ENCODE measurements around the gene DENND10. TPM values are rescaled to one million over a fixed set of nuclear protein-coding genes. Genes with fewer than 3 reads are reported as not detected.

The DENND10 gene
- total and polyA plus RNA-seq, 2 donors (not counting 3 experiments of a cell fraction or from before 2014, with no cell fraction given): 39.1 to 50.1 TPM

GRCh38 chr10:119100434-119101238, 3.3 kb upstream of the DENND10 start:
- intact Hi-C loops (cut with micrococcal nuclease): loop anchor here (5.0 to 10.0 kb wide), 2 partner anchors 67 to 554 kb away; partner anchors contain the start of genes BAG3 and SFXN4
- H3K9me3 ChIP-seq (replicated peaks; ENCODE audit: control insufficient read depth, insufficient read depth, low read length): no peaks in the 10 kb centered on the region
- no peaks in the 10 kb centered on the region for H3K9me1 ChIP-seq (replicated peaks; ENCODE audit: control insufficient read depth, extremely low read depth, insufficient read depth, low read length)
- peaks cover 9% of the 10 kb centered on the region for H3K79me2 ChIP-seq (ENCODE audit: control insufficient read depth, insufficient read depth, low read length)
- ChIA-PET POLR2A (interaction anchor here (0.7 kb wide), 1 partner anchor 28 kb away, joined by 5 read pairs; no protein-coding TSS in a partner anchor), CTCF (interaction anchor here (0.6 to 1.2 kb wide), 3 partner anchors 8 to 389 kb away, joined by 3 to 9 read pairs (median 3); no protein-coding TSS in a partner anchor)
- no peak overlapping the region for H3K9ac ChIP-seq (replicated peaks; ENCODE audit: extremely low read depth, insufficient read depth, low read length)
- peak; percentile 89 for DNase-seq (ENCODE audit: low read depth, low spot score)
- no peak overlapping the region for H3K27ac ChIP-seq (ENCODE audit: insufficient read depth, low read depth, low read length)
- H3K4me1 ChIP-seq (ENCODE audit: control insufficient read depth, extremely low read depth, insufficient read depth, low read length): peaks cover 22% of the 10 kb centered on the region
- H3K27me3 ChIP-seq (ENCODE audit: control insufficient read depth in 2 of 2, insufficient read depth in 2 of 2, low read length in 2 of 2): no peaks in the 10 kb centered on the region
- H3K4me2 ChIP-seq (ENCODE audit: insufficient read depth, low read length): peak overlapping the region; percentile 9
- peak; percentile 95 for FAIRE-seq
- dilution Hi-C loops (cut with MboI; ENCODE audit: extremely low pct_ligation_motif_present, low sequenced_read_pairs): no loop called here
- BruUV-seq (replicated peaks): no TSS peak
- no peaks in the 10 kb centered on the region for H4K20me1 ChIP-seq (replicated peaks; ENCODE audit: control insufficient read depth, extremely low read depth, insufficient read depth, low read length)
- no peak overlapping the region for H3K4me3 ChIP-seq (replicated peaks in 1 of 3; ENCODE audit: insufficient read depth in 1 of 3, low read depth in 1 of 3, low read length in 3 of 3)
- H2AFZ ChIP-seq (ENCODE audit: low read depth, low read length): peak overlapping the region; percentile 25
- no peak for TF ChIP-seq JUN (IDR thresholded peaks at IDR 0.05; ENCODE audit: borderline replicate concordance, insufficient read depth, insufficient read length, low read depth)
- TF ChIP-seq GATA2 (IDR thresholded peaks at IDR 0.05; ENCODE audit: insufficient read depth, insufficient read length, low read depth, low read length): peak; percentile 38
- TF ChIP-seq EZH2 (IDR thresholded peaks at IDR 0.05; ENCODE audit: borderline replicate concordance, low read depth, low read length, severe bottlenecking): no peak
- no peak for TF ChIP-seq MYC (IDR thresholded peaks at IDR 0.05; ENCODE audit: low read depth, low read length)
- TF ChIP-seq POLR2A (IDR thresholded peaks at IDR 0.05; ENCODE audit: low read depth, low read length): peak; percentile 30
- peak; percentile 17 for TF ChIP-seq FOS (IDR thresholded peaks at IDR 0.05; ENCODE audit: borderline replicate concordance, insufficient read depth, low read length)
- no peak for TF ChIP-seq MAX (IDR thresholded peaks at IDR 0.05; ENCODE audit: insufficient read depth, insufficient read length)
- no peak for TF ChIP-seq CTCF (IDR thresholded peaks at IDR 0.05; ENCODE audit: extremely low read depth in 1 of 2, insufficient read depth in 1 of 2, low read depth in 1 of 2, low read length in 2 of 2)
- no peak for TF ChIP-seq POLR2AphosphoS5 (IDR thresholded peaks at IDR 0.05; ENCODE audit: insufficient read depth, low read depth, low read length)
- H3K36me3 ChIP-seq (ENCODE audit: control insufficient read depth in 2 of 2, extremely low read depth in 1 of 2, insufficient read depth in 2 of 2, low read length in 2 of 2): no peaks in the 10 kb centered on the region
